ENCODE measurements around the gene HK3.

HK3 gene

GRCh38 chr5:176938472-176938871 is 39.3 kb upstream of the HK3 start:
- DNase-seq (ENCODE audit: low read depth): no peak
- TF ChIP-seq CTCF (IDR thresholded peaks at IDR 0.05; ENCODE audit: insufficient read depth, low read depth, low read length, missing control alignments): no peak
- H3K4me3 ChIP-seq (ENCODE audit: low read depth, low read length): no peak overlapping the region

GRCh38 chr5:176935017-176935416 is 35.9 kb upstream of the HK3 start:
- no peak for DNase-seq (ENCODE audit: low read depth)
- no peak for TF ChIP-seq CTCF (IDR thresholded peaks at IDR 0.05; ENCODE audit: insufficient read depth, low read depth, low read length, missing control alignments)

GRCh38 chr5:176934309-176934930 is 35.3 kb upstream of the HK3 start:
- DNase-seq (ENCODE audit: low read depth): no peak
- no peak overlapping the region for H3K4me3 ChIP-seq (ENCODE audit: low read depth, low read length)
- no peak for TF ChIP-seq CTCF (IDR thresholded peaks at IDR 0.05; ENCODE audit: insufficient read depth, low read depth, low read length, missing control alignments)

More at GRCh38 chr5:176935017-176935416, 35.9 kb upstream of the HK3 start:
- no peak overlapping the region for H3K4me3 ChIP-seq (ENCODE audit: low read depth, low read length)

DNA sequence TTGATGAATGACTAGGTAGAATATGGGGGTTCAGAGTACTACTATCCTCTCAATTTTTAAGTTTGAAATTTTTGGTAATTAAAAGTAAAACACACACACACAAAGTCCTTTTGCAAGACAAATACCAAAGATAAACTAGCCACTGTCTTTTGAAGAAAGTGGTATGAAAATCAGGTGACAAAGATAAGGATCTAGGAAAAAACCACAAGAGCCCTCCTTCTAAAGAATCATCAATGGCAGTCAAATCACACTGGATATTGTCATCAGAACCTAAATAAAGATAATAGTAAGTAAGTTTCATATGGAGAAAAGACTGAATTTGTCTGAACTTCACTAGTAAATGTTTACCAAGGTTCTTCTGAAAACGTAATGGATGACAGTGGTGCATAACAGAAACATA is 30.5 kb upstream of the HK3 start:
- no peak for DNase-seq (ENCODE audit: low read depth)
- no peak overlapping the region for H3K4me3 ChIP-seq (ENCODE audit: low read depth, low read length)
- no peak for TF ChIP-seq CTCF (IDR thresholded peaks at IDR 0.05; ENCODE audit: insufficient read depth, low read depth, low read length, missing control alignments)

DNA sequence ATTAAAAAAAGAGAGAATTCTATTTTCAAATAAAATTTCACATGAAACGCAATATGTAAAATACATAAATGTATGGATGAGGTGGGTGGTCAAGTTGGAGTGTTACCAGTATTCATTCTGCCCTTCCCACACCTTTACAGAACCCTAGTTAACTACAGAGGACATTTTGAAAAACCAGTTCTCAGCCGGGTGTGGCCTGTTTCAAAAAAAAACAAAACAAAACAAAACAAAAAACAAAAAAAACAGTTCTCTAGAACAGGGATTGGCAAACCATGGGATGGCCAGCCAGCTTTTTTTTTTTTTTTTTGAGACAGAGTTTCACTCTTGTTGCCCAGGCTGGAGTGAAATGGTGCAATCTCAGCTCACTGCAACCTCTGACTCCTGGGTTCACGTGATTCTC is 28.4 kb upstream of the HK3 start:
- no peak for TF ChIP-seq CTCF (IDR thresholded peaks at IDR 0.05; ENCODE audit: insufficient read depth, low read depth, low read length, missing control alignments)
- DNase-seq (ENCODE audit: low read depth): no peak
- H3K4me3 ChIP-seq (ENCODE audit: low read depth, low read length): no peak overlapping the region

DNA sequence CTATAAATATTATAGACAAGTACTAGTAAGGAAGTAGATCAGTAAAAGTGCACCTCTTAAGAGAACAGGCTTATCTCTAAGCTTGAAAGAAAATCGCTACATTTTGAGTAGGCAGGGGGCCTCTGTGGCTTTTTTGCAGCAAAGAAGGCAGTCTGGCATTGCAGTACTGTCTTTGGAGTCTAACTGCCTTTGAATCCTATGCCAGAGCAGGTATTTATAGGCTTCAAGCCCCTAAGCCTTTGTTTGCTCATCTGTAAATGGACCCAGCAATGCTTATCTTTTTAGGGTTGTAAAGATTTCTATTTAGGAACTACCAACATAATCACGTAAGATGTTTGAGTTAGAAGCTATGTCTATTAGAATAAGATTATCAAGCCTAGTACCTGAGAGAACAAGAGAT is 23.7 kb upstream of the HK3 start:
- DNase-seq (ENCODE audit: low read depth): no peak
- no peak overlapping the region for H3K4me3 ChIP-seq (ENCODE audit: low read depth, low read length)
- no peak for TF ChIP-seq CTCF (IDR thresholded peaks at IDR 0.05; ENCODE audit: insufficient read depth, low read depth, low read length, missing control alignments)

DNA sequence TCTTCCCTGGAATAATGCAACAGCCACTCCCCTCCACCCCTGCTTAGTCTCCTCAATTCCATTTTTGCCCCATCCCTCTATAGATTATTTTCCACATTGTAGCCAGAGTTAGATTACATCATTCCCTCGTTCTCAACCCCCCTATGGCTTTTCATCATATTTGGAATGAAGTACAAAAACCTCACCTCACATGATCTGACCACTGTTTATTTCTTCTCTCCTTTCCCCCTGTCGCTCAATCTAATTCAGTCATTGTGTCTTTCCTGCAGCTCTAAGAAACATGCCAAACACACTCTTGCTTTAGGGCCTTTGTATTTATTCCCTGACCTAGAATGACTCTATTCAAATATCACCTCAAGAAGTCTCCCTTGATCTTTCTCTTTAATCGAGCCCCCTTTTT is 22.6 kb upstream of the HK3 start:
- DNase-seq (ENCODE audit: low read depth): no peak
- no peak overlapping the region for H3K4me3 ChIP-seq (ENCODE audit: low read depth, low read length)
- no peak for TF ChIP-seq CTCF (IDR thresholded peaks at IDR 0.05; ENCODE audit: insufficient read depth, low read depth, low read length, missing control alignments)
